ENCODE measurements around the gene HOXA7. TPM values are rescaled to one million over a fixed set of nuclear protein-coding genes. Genes with fewer than 3 reads are reported as not detected.

HOXA7 gene
- total and polyA plus RNA-seq, 2 donors (not counting 3 experiments of a cell fraction or from before 2014, with no cell fraction given), result 18.1 to 18.5 TPM

DNA sequence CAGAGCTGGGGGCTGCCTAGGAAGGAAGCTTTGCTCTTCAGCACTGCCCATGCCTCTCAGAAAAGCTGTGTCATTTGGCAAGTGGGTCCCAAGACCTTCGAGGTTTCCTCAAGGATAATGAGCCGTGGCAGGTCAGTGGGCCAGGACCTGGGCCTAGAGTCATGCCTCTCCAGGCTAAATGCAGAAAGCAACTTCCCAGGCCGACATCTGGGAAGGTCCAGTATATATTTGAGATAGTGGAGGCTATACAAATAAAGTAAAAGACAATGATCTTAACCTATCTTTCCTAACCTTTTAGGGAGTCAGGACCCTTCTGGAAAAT lies 20.0 kb upstream of the HOXA7 start:
- peak overlapping the region; percentile 96 for H3K27ac ChIP-seq (ENCODE audit: insufficient read depth, low read depth, low read length)
- H3K79me2 ChIP-seq (ENCODE audit: control insufficient read depth, insufficient read depth, low read length), result peaks cover 95% of the 10 kb centered on the region
- peaks cover 61% of the 10 kb centered on the region for H3K4me1 ChIP-seq (ENCODE audit: control insufficient read depth, extremely low read depth, insufficient read depth, low read length)
- no peak for TF ChIP-seq FOS (IDR thresholded peaks at IDR 0.05; ENCODE audit: borderline replicate concordance, insufficient read depth, low read length)
- TF ChIP-seq JUN (IDR thresholded peaks at IDR 0.05; ENCODE audit: borderline replicate concordance, insufficient read depth, insufficient read length, low read depth), result no peak
- no peak for TF ChIP-seq POLR2A (IDR thresholded peaks at IDR 0.05; ENCODE audit: low read depth, low read length)
- TF ChIP-seq POLR2AphosphoS5 (IDR thresholded peaks at IDR 0.05; ENCODE audit: insufficient read depth, low read depth, low read length), result no peak
- no peak for TF ChIP-seq GATA2 (IDR thresholded peaks at IDR 0.05; ENCODE audit: insufficient read depth, insufficient read length, low read depth, low read length)
- TF ChIP-seq, protein P1, sequence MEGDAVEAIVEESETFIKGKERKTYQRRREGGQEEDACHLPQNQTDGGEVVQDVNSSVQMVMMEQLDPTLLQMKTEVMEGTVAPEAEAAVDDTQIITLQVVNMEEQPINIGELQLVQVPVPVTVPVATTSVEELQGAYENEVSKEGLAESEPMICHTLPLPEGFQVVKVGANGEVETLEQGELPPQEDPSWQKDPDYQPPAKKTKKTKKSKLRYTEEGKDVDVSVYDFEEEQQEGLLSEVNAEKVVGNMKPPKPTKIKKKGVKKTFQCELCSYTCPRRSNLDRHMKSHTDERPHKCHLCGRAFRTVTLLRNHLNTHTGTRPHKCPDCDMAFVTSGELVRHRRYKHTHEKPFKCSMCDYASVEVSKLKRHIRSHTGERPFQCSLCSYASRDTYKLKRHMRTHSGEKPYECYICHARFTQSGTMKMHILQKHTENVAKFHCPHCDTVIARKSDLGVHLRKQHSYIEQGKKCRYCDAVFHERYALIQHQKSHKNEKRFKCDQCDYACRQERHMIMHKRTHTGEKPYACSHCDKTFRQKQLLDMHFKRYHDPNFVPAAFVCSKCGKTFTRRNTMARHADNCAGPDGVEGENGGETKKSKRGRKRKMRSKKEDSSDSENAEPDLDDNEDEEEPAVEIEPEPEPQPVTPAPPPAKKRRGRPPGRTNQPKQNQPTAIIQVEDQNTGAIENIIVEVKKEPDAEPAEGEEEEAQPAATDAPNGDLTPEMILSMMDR (IDR thresholded peaks at IDR 0.05; ENCODE audit: extremely low read depth in 1 of 2, insufficient read depth in 1 of 2, low read depth in 1 of 2, low read length in 2 of 2), result no peak
- TF ChIP-seq MYC (IDR thresholded peaks at IDR 0.05; ENCODE audit: low read depth, low read length), result no peak
- no peak for TF ChIP-seq EZH2 (IDR thresholded peaks at IDR 0.05; ENCODE audit: borderline replicate concordance, low read depth, low read length, severe bottlenecking)
- BruUV-seq (replicated peaks), result no TSS peak
- H3K27me3 ChIP-seq (ENCODE audit: control insufficient read depth in 2 of 2, insufficient read depth in 2 of 2, low read length in 2 of 2), result no peaks in the 10 kb centered on the region
- dilution Hi-C loops (cut with MboI; ENCODE audit: extremely low pct_ligation_motif_present, low sequenced_read_pairs), result no loop called here
- CTCF ChIA-PET, result interaction anchor here (1.0 to 8.0 kb wide), 13 partner anchors 7 to 807 kb away, joined by 3 to 86 read pairs (median 6); partner anchors contain the start of genes HOXA11, HOXA3 and HOXA5
- intact Hi-C loops (cut with micrococcal nuclease), result no loop called here
- FAIRE-seq (peak; percentile 31), DNase-seq (ENCODE audit: low read depth, low spot score) (no peak)
- H2AFZ ChIP-seq (ENCODE audit: low read depth, low read length), result no peak overlapping the region
- peak overlapping the region; percentile 95 for H3K9ac ChIP-seq (replicated peaks; ENCODE audit: extremely low read depth, insufficient read depth, low read length)
- no peaks in the 10 kb centered on the region for H4K20me1 ChIP-seq (replicated peaks; ENCODE audit: control insufficient read depth, extremely low read depth, insufficient read depth, low read length)
- H3K9me3 ChIP-seq (replicated peaks; ENCODE audit: control insufficient read depth, insufficient read depth, low read length), result no peaks in the 10 kb centered on the region
- POLR2A ChIA-PET, result interaction anchor here (1.0 to 2.5 kb wide), 5 partner anchors 8 to 976 kb away, joined by 3 to 8 read pairs (median 7); partner anchors contain the start of genes HNRNPA2B1, HOXA11, HOXA3 and HOXA9
- no peaks in the 10 kb centered on the region for H3K36me3 ChIP-seq (ENCODE audit: control insufficient read depth in 2 of 2, extremely low read depth in 1 of 2, insufficient read depth in 2 of 2, low read length in 2 of 2)
- peak overlapping the region in 2 of 3 experiments; percentile 34 to 94 for H3K4me3 ChIP-seq (replicated peaks in 1 of 3; ENCODE audit: insufficient read depth in 1 of 3, low read depth in 1 of 3, low read length in 3 of 3)
- H3K9me1 ChIP-seq (replicated peaks; ENCODE audit: control insufficient read depth, extremely low read depth, insufficient read depth, low read length), result no peaks in the 10 kb centered on the region
- H3K4me2 ChIP-seq (ENCODE audit: insufficient read depth, low read length), result peak overlapping the region; percentile 98
